HG03060 (cell line): ENCODE data around the gene RERE.

Experiments used
- ATAC-seq: cut with Tn5 transposase; IDR thresholded peaks from one replicate; pipeline ENCODE4 v1.9.1; 2021; ENCODE audit warnings: low read depth, moderate number of reproducible peaks; ENCODE audit not compliant: unreplicated experiment

RERE gene

DNA sequence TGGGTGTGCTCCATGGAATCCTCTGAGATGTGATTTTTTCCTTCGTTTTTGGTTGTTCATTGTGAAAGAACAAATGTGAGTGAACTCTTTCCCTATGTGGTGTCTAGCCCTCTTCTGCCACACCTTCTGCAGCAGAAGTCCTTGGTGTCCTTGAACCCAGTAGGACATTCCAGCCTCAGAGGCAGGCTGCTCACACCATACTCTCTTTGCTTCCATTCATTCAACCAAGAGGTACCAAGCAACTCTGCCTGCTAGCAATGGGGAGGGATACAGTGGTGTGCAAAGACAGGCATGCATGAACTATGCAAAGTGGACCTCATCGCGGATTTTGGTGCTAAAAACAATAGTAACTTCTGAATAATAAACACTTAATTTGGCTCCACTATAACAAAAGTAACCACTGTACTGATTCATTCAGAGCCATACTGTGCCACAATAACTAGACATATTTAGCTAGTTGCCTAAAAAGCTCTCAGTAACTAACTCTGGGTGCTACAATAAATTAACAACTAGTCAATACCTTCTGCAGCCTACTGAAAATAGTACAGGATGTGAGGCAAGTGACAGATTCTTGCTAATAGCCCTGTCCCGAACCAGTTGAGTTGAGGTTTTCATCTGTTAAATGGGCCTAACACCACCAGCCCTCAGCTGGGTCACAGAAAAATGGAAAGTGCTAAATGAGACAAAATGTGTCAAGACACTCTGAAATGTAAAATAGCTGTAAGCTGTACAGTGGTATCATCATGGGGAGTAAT is 344.1 kb downstream of the RERE start:
- ATAC-seq: no peak

DNA sequence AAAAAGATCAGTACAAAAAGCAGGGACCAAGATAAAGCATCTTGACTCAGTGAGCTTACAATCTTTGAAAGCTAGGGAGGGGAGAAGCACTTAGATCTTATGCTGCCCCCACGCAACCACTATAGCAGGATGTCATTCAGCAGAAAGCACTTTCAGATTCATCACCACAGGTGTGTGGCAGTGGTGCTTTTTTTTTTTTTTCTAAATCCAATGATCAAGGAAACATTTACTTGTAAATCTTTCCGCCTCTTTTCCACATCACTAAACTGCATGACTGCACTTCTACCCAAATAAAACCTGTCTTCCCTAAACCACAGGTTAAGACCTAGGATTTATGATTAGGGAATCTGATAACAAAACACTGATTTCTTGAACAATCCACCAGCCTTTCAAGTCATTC is 344.8 kb downstream of the RERE start:
- no peak for ATAC-seq

DNA sequence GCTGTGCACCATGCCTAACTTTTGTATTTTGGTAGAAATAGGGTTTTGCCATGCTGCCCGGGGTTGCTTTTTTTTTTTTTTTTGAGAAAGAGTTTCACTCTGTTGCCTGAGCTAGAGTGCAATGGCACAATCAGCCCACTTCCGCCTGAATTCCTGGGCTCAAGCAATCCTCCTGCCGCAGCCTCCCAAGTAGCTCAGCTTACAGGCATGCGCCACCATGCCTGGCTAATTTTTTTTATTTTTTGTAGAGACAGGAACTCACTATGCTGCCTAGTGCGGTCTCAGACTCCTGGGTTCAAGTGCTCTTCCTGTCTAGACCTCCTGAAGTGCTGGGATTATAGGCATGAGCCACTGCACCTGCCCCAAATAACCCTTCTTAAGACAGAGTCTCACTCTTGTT is 346.0 kb downstream of the RERE start:
- ATAC-seq: no peak

- no peak for ATAC-seq
Measured at GRCh38 chr1:8468751-8469150, 348.7 kb downstream of the RERE start.

DNA sequence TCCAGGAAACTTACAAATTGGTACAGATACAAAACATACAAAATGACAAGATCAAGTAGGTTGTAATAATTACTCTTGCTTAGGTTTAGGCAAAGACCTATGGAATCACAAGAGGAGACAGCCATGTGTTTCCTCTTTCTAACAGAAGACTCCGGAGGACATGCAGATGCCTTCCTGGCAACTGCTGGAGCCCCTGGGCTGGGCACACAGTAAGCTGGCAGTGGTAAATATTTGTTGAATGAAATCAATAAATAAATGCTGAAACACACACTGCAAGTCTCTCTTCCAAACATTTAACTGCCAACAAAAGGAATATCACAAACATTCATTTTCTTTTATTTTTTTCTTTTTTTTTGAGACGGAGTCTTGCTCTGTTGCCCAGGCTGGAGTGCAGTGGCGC is 350.1 kb downstream of the RERE start:
- ATAC-seq: no peak

GRCh38 chr1:8465692-8466091 is 351.7 kb downstream of the RERE start:
- ATAC-seq: no peak

DNA sequence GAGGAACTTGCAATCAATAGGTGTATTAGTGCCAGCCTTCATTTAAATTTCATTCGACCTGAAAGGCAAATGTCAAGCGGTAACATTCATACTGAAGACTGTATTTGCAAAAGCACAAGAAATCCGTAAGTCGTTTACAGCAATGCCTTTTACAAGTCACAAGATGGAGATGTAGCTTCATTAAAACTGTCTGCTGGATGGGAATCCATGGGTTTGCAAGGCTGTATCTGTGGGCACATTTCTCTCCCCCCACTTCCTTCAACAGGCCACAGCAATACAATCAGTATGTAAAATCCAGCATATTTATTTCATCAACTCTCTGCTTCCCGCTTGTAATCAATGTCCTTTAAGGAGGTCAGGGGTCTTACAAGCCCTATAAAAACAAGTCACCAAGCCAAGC is 352.4 kb downstream of the RERE start:
- ATAC-seq: no peak

DNA sequence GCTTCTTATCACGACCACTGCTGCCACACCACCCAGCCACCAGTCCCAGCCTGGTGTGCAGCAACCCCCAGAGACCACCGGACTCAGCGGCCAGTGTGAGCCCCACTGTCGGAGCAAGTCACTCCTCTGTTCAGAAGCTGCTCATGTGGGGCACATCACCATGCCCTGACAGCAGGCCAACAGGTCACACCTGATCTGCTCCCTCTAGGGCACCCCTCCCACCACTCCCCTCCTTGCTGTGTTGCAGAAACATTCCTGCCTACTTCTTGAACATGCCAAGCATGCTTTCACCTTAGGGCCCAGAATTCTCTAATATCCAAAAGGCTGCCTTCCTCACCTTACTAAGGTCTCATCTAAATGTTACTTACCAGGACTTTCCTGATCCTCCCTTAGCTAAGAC is 353.1 kb downstream of the RERE start:
- ATAC-seq: no peak

- ATAC-seq: no peak
Measured at GRCh38 chr1:8463144-8463927, 354.1 kb downstream of the RERE start.

- ATAC-seq: no peak
Measured at GRCh38 chr1:8462371-8462892, 355.0 kb downstream of the RERE start.

DNA sequence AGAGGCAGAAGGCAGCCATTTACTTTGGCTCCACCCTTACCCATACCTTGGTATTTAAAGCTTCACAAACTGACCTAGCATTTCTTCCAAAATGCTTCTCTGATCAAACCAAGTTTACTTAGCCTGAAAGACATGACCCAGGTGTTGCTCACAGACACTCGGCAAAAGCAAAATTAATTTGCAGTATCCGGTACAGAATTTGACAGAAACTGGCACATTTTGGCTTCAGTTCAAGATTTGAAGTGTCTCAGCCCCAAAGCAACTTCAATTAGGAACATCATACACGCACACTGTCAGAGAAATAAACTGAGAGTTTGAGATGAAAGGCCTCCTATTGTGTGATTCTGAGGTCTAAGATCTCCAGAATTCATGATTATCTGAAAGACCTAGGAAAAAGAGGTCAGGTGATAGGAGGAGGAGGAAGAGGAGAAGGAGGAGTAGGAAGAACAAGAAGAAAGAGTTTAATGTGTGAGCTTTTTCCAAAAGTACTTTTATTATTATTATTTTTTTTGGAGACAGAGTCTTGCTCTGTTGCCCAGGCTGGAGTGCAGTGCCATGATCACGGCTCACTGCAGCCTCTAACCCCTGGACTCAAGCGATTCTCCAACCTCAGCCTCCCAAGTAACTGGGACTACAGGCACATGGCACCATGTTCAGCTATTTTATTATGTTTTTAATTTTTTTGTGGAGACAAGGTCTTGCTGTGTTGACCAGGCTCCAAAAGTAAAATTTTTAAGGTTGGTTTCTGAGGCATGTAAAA is 355.9 kb downstream of the RERE start:
- ATAC-seq: no peak

GRCh38 chr1:8460784-8461183 is 356.7 kb downstream of the RERE start:
- no peak for ATAC-seq

- no peak for ATAC-seq
Measured at GRCh38 chr1:8460132-8460544, 357.3 kb downstream of the RERE start.

GRCh38 chr1:8458607-8459006 is 358.8 kb downstream of the RERE start:
- ATAC-seq: no peak

- ATAC-seq: no peak
Measured at GRCh38 chr1:8457760-8458381, 359.6 kb downstream of the RERE start.

GRCh38 chr1:8456991-8457390 is 360.4 kb downstream of the RERE start:
- ATAC-seq: no peak

DNA sequence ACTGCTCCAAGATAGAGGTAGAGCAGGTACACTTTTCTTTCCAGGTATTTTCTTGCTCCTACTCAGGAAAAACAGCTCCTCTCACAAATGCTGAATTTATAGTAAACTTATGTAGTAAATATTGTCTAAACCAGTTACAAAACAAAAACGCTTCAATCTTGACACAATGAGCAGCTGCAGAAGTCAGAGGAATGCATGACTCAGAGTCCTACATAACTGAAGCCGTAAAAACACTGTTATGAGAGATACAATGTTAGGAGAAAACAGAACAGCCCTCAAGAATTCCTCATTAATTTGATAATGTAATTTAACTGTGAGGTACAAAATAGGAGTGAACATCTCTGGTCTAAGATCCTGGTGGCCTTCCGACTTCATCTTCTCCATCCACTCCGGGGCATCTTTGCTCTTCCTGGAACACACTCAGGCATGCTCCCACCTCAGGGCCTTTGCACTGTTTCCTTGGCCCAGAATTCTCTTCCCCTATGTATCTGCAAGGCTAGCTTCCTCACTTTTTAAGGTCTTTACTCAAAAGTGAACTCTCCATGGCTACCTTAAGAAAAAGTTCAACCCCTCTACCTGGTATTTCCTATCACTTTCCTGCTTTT is 361.0 kb downstream of the RERE start:
- no peak for ATAC-seq

GRCh38 chr1:8455700-8456307 is 361.6 kb downstream of the RERE start:
- ATAC-seq: no peak

- ATAC-seq: no peak
Measured at GRCh38 chr1:8450312-8450711, 367.1 kb downstream of the RERE start.
